Iris pigment epithelial cell (primary cell): ENCODE data around the gene VOPP1.

Experiments used
- DNase-seq: peaks from one replicate; pipeline ENCODE4 v3.0.0-alpha.2; 2011; ENCODE audit warnings: low read depth

VOPP1 gene

DNA sequence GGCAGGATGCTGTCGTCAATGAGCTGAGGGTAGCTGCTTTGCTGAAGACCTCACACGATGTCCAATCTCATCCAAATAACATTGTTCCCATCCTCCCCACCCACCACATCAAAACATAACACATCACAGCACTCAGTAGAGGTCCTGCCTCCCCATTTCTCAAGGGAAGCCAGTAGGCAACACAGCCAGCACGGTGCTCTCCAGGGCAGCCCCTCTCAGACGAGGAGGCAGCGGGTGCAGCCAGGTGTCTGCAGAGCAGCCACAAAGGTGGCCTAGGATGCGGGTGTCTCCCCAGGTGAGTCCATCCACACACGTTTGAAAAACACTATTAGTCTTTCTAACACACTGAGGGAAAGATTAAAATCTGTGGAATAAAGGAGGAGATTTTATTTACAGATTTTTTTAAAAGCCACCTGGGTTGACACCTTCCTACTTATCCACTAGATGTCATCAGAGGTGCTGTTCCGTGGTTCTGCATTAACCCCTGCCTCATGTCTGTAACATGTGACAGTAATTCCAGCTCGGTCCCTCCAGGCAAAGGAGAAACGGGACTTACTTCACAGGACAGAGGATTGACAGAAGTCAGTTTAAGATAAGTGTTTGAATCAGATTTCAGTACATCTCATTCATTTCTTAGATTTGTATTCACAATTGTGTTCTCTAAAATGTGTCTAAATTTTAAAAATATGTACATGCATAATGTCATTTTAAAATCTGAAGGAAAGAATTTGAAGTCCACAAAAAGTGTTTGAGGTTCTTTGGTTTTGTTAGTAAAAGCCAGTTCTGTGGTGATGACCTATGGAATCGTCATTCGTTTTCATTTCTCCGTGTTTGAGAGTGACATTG, 139.1 kb downstream of the VOPP1 start:
- DNase-seq: peak; percentile 46

DNA sequence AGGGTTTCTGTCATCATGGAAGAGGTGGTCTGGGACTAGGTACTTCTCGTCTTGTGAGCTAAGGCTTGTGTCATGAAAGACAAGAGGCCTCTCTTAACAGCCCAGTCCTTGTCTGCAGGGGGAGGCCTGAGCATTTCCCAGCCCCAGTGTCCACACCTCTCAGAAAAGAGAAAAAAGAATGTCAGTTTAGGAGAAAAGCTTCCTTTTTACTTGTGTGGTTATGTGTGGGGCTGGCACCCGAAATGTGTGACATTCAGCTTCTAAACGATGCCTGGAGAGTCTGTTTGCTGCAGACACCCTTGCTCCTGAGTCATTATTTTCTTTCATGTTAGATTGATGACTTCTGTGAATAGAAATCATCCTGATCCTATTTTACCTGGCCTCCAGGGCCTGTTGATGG, 139.8 kb downstream of the VOPP1 start:
- DNase-seq: no peak

DNA sequence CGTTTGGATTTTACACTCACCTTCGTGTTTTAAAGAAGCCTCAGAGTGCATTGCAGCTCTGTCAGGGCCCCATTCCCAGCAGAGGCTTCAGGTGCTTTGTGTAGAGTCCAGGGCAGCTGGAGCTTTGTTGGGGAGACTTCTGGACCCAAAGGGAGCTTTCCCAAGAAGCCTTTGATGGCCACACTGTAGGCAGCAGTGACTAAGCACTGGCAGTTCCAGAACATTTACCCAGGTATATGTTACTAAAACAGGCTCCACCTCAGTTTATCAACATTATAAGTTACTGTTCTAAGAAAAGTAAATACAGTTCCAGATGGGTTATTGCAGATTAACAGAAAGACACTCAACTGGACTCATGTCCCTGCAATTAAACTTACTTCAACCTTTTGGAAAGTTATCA, 140.4 kb downstream of the VOPP1 start:
- DNase-seq: no peak

DNA sequence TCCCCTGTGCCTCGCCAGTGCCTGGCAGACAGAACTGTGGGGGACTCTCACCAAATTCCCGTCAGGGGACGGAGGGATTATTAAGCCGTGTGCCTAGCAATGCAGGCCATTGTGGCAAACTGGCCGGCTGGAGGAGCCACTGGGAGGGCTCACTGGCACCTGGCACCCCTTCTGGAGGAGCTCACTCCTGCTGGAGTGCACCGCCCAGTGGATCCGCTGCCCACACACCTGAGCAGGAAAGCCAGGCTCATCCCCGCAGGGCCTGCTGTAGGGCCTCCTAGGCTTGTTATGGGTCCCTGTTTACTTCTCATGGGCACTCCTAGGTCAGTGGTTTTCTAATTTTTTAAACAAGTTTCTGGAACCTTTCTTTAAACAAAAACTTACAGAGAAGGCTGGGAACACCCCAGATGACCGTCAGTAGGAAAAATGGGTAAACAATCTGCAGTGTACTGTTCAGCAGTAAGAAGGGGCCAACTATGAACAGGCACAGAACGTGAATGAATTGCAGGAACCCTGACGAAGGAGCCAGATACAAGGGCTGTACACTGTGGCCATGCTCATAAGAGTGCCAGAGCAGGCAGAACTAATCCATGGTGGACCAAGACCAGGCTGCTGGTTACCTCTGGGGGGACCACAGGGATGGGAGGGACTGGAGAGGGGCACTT, 142.3 kb downstream of the VOPP1 start:
- no peak for DNase-seq

DNA sequence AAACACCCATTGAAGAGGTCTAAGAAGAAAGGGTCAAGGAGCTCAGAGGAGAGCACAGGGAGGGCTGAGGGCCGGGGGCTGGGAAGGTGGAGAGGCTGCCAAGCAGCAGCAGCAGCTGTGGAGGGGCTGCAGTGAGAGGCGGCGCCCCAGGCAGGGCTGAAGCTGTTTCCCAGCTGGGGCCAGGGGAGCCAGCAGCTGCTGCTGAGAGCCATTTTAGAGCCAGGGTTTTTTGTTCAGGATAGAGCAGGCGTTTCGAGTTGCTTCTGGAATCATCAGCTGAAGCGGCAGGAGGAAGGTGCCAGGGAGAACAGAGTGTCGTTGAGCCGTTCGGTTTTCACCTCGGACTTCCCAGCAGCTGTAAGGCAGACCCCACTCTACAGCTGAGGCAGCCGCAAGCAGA, 144.5 kb downstream of the VOPP1 start:
- no peak for DNase-seq

DNA sequence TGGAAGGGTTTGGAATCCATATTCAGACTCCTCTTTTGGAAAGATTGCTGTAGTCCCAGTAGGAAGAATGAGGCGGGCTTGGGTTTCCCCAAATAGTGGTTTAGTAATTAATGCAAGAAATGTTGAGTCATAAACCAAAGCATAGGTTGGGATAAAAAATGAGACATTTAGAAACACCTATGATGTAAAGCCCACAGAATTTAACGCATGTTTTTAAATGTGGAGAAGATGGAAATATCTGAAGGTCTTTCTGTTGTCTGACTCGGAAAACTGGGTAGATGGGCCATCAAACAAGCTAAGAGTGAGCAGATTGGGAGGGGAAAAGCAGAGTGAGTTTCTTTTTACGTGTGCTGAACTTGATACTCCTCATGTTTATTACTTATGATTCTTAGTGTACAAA, 145.0 kb downstream of the VOPP1 start:
- peak; percentile 15 for DNase-seq

DNA sequence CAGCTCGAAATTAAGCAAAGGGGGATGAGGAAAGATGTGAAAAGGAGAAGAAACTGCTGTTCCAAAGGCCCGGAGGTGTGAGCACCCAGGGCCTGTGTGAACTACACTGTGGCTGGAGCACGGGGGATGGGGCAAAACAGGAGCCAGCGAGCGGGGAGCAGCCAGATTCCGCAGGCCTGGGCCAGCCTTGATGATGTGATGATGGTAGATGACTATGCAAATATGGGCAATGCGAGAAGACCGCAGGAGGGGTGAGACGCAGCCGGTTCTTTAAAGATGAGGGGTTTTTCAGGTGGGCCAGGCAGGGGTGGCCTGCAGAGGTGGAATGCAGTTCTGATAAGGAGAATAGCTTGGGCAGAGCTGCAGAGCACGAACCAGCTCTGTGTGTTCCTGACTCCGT, 145.6 kb downstream of the VOPP1 start:
- DNase-seq: no peak

DNA sequence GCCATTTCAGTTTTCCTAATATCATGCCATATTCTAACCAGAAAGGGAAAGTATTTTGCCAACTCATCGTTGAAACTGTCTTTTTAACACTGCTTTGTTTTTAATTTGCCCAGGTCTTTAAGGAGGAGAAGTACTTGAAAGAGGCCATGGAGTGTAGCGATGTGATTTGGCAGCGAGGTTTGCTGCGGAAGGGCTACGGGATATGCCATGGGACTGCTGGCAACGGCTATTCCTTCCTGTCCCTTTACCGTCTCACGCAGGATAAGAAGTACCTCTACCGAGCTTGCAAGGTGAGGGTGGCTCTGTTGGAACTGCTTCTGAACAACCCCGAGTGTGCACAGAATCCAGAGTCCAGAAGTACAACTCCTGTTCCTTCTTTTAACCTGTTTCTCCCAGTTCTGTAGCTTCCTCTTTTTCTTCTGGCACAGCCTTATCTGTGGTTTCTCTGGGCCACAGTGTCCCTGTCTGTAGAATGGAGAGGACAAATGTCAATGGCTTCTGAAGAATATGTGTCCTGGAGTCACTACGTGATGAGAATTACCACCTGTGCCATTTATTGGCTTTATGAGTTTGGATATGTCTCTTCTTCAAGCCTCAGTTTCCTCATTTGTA, 147.1 kb downstream of the VOPP1 start:
- no peak for DNase-seq

DNA sequence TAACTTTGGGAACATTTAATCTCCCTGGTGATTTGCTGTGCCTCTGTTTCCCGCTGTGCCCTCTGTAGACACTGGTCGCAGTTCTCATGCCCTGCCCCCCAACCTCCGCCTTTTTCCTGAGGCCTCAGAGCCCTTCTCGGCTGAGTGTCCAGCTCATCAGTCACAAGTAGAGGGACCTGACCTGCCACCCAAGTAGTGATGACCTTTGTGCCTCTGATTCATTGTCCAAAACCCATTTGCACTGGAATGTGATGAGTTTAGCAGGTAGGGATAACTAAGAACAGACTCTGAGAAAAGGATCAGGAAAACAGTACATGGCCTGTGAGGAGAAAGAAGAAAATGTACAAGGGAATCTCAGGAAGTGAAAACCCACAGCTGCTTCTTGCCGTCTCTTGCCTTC, 148.4 kb downstream of the VOPP1 start:
- peak; percentile 34 for DNase-seq

DNA sequence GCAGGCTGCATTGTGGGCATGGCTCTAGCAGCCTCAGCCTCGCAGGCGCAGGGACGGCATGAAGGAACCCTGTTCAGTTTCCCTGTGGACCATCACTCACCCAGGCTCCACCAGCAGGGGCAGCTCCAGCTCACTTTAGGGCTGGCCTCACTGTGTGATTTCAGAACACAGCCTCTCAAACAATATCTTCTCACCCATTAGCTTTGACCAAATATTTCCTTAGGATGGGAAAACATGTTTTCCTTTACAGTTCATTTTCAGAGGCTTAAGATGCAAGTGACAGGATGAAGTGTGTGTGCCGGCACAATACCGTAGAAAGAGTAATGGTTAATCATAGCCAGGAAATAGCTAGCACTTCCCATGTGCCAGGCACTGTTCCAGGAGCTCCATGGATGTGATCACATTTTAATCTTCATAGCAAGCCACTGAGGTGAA, 149.0 kb downstream of the VOPP1 start:
- DNase-seq: peak; percentile 58
